ENCODE measurements around the gene USP49.
"Not testable (repeated sequence)": the region's sequence is repeated elsewhere in the genome, so short reads cannot be mapped to it uniquely, and the experiment has no call there.

Gene USP49

GRCh38 chr6:41774841-41775240 lies 120.3 kb downstream of the USP49 start:
- Histone ChIP-seq H3K27me3 (ENCODE audit: low read depth, low read length) (no peaks in the 10 kb centered on the region), H3K36me3 (ENCODE audit: control insufficient read depth in 1 of 2, insufficient read depth in 2 of 2, low read length in 2 of 2) (peaks cover 29 to 59% of the 10 kb centered on the region in 2 donors), H3K4me3 (ENCODE audit: low read depth in 1 of 2, low read length in 2 of 2) (no peak overlapping the region), H3K9me3 (ENCODE audit: control insufficient read depth in 1 of 2, low read length in 2 of 2) (no peaks in the 10 kb centered on the region), H3K4me1 (ENCODE audit: control insufficient read depth in 1 of 2, insufficient read depth in 2 of 2, low read length in 2 of 2) (peaks cover 7 to 11% of the 10 kb centered on the region in 2 donors), H3K27ac (ENCODE audit: low read length) (no peak overlapping the region)

GRCh38 chr6:41771058-41771983 lies 123.9 kb downstream of the USP49 start:
- Histone ChIP-seq H3K27ac (ENCODE audit: low read length) (no peak overlapping the region), H3K27me3 (ENCODE audit: low read depth, low read length) (no peaks in the 10 kb centered on the region), H3K4me1 (ENCODE audit: control insufficient read depth in 1 of 2, insufficient read depth in 2 of 2, low read length in 2 of 2) (peaks cover 0 to 3% of the 10 kb centered on the region in 2 donors), H3K4me3 (ENCODE audit: low read depth in 1 of 2, low read length in 2 of 2) (no peak overlapping the region), H3K36me3 (ENCODE audit: control insufficient read depth in 1 of 2, insufficient read depth in 2 of 2, low read length in 2 of 2) (peaks cover 29 to 48% of the 10 kb centered on the region in 2 donors), H3K9me3 (ENCODE audit: control insufficient read depth in 1 of 2, low read length in 2 of 2) (no peaks in the 10 kb centered on the region)

GRCh38 chr6:41770381-41771057 lies 124.7 kb downstream of the USP49 start:
- Histone ChIP-seq H3K9me3 (ENCODE audit: control insufficient read depth in 1 of 2, low read length in 2 of 2) (no peaks in the 10 kb centered on the region), H3K27ac (ENCODE audit: low read length) (no peak overlapping the region), H3K4me1 (ENCODE audit: control insufficient read depth in 1 of 2, insufficient read depth in 2 of 2, low read length in 2 of 2) (peaks cover 0 to 3% of the 10 kb centered on the region in 2 donors), H3K36me3 (ENCODE audit: control insufficient read depth in 1 of 2, insufficient read depth in 2 of 2, low read length in 2 of 2) (peaks cover 28 to 48% of the 10 kb centered on the region in 2 donors), H3K4me3 (ENCODE audit: low read depth in 1 of 2, low read length in 2 of 2) (no peak overlapping the region), H3K27me3 (ENCODE audit: low read depth, low read length) (no peaks in the 10 kb centered on the region)

- Histone ChIP-seq H3K4me1 (ENCODE audit: control insufficient read depth in 1 of 2, insufficient read depth in 2 of 2, low read length in 2 of 2) (peaks cover 0 to 3% of the 10 kb centered on the region in 2 donors), H3K9me3 (ENCODE audit: control insufficient read depth in 1 of 2, low read length in 2 of 2) (no peaks in the 10 kb centered on the region), H3K4me3 (ENCODE audit: low read depth in 1 of 2, low read length in 2 of 2) (no peak overlapping the region), H3K27me3 (ENCODE audit: low read depth, low read length) (no peaks in the 10 kb centered on the region), H3K36me3 (ENCODE audit: control insufficient read depth in 1 of 2, insufficient read depth in 2 of 2, low read length in 2 of 2) (peaks cover 18 to 36% of the 10 kb centered on the region in 2 donors), H3K27ac (ENCODE audit: low read length) (no peak overlapping the region)
Observed at GRCh38 chr6:41769376-41769775, 125.8 kb downstream of the USP49 start.

- Histone ChIP-seq H3K4me1 (ENCODE audit: control insufficient read depth in 1 of 2, insufficient read depth in 2 of 2, low read length in 2 of 2) (peaks cover 0 to 3% of the 10 kb centered on the region in 2 donors), H3K9me3 (ENCODE audit: control insufficient read depth in 1 of 2, low read length in 2 of 2) (no peaks in the 10 kb centered on the region), H3K27ac (ENCODE audit: low read length) (no peak overlapping the region), H3K36me3 (ENCODE audit: control insufficient read depth in 1 of 2, insufficient read depth in 2 of 2, low read length in 2 of 2) (peaks cover 15 to 33% of the 10 kb centered on the region in 2 donors), H3K27me3 (ENCODE audit: low read depth, low read length) (no peaks in the 10 kb centered on the region), H3K4me3 (ENCODE audit: low read depth in 1 of 2, low read length in 2 of 2) (no peak overlapping the region)
Observed at GRCh38 chr6:41768545-41769308, 126.4 kb downstream of the USP49 start.

- Histone ChIP-seq H3K4me1 (ENCODE audit: control insufficient read depth in 1 of 2, insufficient read depth in 2 of 2, low read length in 2 of 2) (peaks cover 0 to 3% of the 10 kb centered on the region in 2 donors), H3K4me3 (ENCODE audit: low read depth in 1 of 2, low read length in 2 of 2) (no peak overlapping the region), H3K27ac (ENCODE audit: low read length) (no peak overlapping the region), H3K36me3 (ENCODE audit: control insufficient read depth in 1 of 2, insufficient read depth in 2 of 2, low read length in 2 of 2) (peaks cover 9 to 21% of the 10 kb centered on the region in 2 donors), H3K9me3 (ENCODE audit: control insufficient read depth in 1 of 2, low read length in 2 of 2) (no peaks in the 10 kb centered on the region), H3K27me3 (ENCODE audit: low read depth, low read length) (no peaks in the 10 kb centered on the region)
Observed at GRCh38 chr6:41767112-41767833, 127.9 kb downstream of the USP49 start.

GRCh38 chr6:41766043-41766664 lies 129.0 kb downstream of the USP49 start:
- H3K9me3 ChIP-seq (ENCODE audit: control insufficient read depth in 1 of 2, low read length in 2 of 2); H3K4me1 ChIP-seq (ENCODE audit: control insufficient read depth in 1 of 2, insufficient read depth in 2 of 2, low read length in 2 of 2); H3K27me3 ChIP-seq (ENCODE audit: low read depth, low read length); H3K4me3 ChIP-seq (ENCODE audit: low read depth in 1 of 2, low read length in 2 of 2); H3K36me3 ChIP-seq (ENCODE audit: control insufficient read depth in 1 of 2, insufficient read depth in 2 of 2, low read length in 2 of 2); H3K27ac ChIP-seq (ENCODE audit: low read length): not testable (repeated sequence)

GRCh38 chr6:41763470-41763869 lies 131.7 kb downstream of the USP49 start:
- H3K4me1 ChIP-seq (ENCODE audit: control insufficient read depth in 1 of 2, insufficient read depth in 2 of 2, low read length in 2 of 2): peaks cover 0 to 3% of the 10 kb centered on the region in 2 donors
- H3K36me3 ChIP-seq (ENCODE audit: control insufficient read depth in 1 of 2, insufficient read depth in 2 of 2, low read length in 2 of 2): no peaks in the 10 kb centered on the region
- H3K9me3 ChIP-seq (ENCODE audit: control insufficient read depth in 1 of 2, low read length in 2 of 2): no peaks in the 10 kb centered on the region
- no peaks in the 10 kb centered on the region for H3K27me3 ChIP-seq (ENCODE audit: low read depth, low read length)
- no peak overlapping the region for H3K4me3 ChIP-seq (ENCODE audit: low read depth in 1 of 2, low read length in 2 of 2)
- H3K27ac ChIP-seq (ENCODE audit: low read length): no peak overlapping the region

GRCh38 chr6:41759905-41760579 lies 135.1 kb downstream of the USP49 start:
- no peaks in the 10 kb centered on the region for H3K9me3 ChIP-seq (ENCODE audit: control insufficient read depth in 1 of 2, low read length in 2 of 2)
- H3K4me3 ChIP-seq (ENCODE audit: low read depth in 1 of 2, low read length in 2 of 2): no peak overlapping the region
- no peaks in the 10 kb centered on the region for H3K36me3 ChIP-seq (ENCODE audit: control insufficient read depth in 1 of 2, insufficient read depth in 2 of 2, low read length in 2 of 2)
- H3K27me3 ChIP-seq (ENCODE audit: low read depth, low read length): no peaks in the 10 kb centered on the region
- no peak overlapping the region for H3K27ac ChIP-seq (ENCODE audit: low read length)
- no peaks in the 10 kb centered on the region for H3K4me1 ChIP-seq (ENCODE audit: control insufficient read depth in 1 of 2, insufficient read depth in 2 of 2, low read length in 2 of 2)

Data from muscle layer of duodenum (tissue), 2 donors.